NCI-H774 (cell line): ENCODE measurements around the gene PSEN2.
"Not testable (repeated sequence)": the region's sequence is repeated elsewhere in the genome, so short reads cannot be mapped to it uniquely, and the experiment has no call there.

Source experiments
- DNase-seq: peaks from one replicate; lab custom pipeline; 2025; lab: John Stamatoyannopoulos, UW

Gene PSEN2

GRCh38 chr1:226870401-226871279 is at the start of gene PSEN2:
TSS of gene PSEN2 (plus strand) at chr1:226870616. CDS start at chr1:226881908, 11,292 bp downstream.
- peak; percentile 85 for DNase-seq

GRCh38 chr1:226820941-226821718 is 49.3 kb upstream of the PSEN2 start:
- no peak for DNase-seq

- DNase-seq: no peak
These were observed 48.7 kb upstream of the PSEN2 start for GRCh38 chr1:226821719-226822085.

- no peak for DNase-seq
These were observed 46.8 kb upstream of the PSEN2 start for GRCh38 chr1:226823643-226824042.

- no peak for DNase-seq
These were observed 45.2 kb upstream of the PSEN2 start for GRCh38 chr1:226825037-226825745.

- DNase-seq: no peak
These were observed 44.7 kb upstream of the PSEN2 start for GRCh38 chr1:226825746-226826100.

GRCh38 chr1:226826479-226827261 is 43.7 kb upstream of the PSEN2 start:
- DNase-seq: no peak

- no peak for DNase-seq
These were observed 43.0 kb upstream of the PSEN2 start for GRCh38 chr1:226827458-226827857.

GRCh38 chr1:226827968-226828513 is 42.4 kb upstream of the PSEN2 start:
- peak; percentile 94 for DNase-seq

GRCh38 chr1:226829105-226829504 is 41.3 kb upstream of the PSEN2 start:
- no peak for DNase-seq

GRCh38 chr1:226831953-226832352 is 38.5 kb upstream of the PSEN2 start:
- no peak for DNase-seq

- no peak for DNase-seq
These were observed 37.8 kb upstream of the PSEN2 start for GRCh38 chr1:226832613-226833012.

GRCh38 chr1:226834179-226834578 is 36.2 kb upstream of the PSEN2 start:
- DNase-seq: not testable (repeated sequence)

- DNase-seq: not testable (repeated sequence)
These were observed 35.0 kb upstream of the PSEN2 start for GRCh38 chr1:226835396-226835795.

- DNase-seq: not testable (repeated sequence)
These were observed 32.5 kb upstream of the PSEN2 start for GRCh38 chr1:226837966-226838365.

- DNase-seq: no peak
These were observed 32.0 kb upstream of the PSEN2 start for GRCh38 chr1:226838456-226838855.

- no peak for DNase-seq
These were observed 24.8 kb upstream of the PSEN2 start for GRCh38 chr1:226845624-226846023.

- DNase-seq: no peak
These were observed 23.6 kb upstream of the PSEN2 start for GRCh38 chr1:226846786-226847185.

GRCh38 chr1:226854548-226854947 is 15.9 kb upstream of the PSEN2 start:
- DNase-seq: not testable (repeated sequence)

- no peak for DNase-seq
These were observed 7.5 kb upstream of the PSEN2 start for GRCh38 chr1:226862890-226863289.

- DNase-seq: no peak
These were observed 7.0 kb upstream of the PSEN2 start for GRCh38 chr1:226863446-226863845.
